ENCODE data around the gene CAP1.
A peak's percentile ranks its signal among the peaks of the same experiment; 100 is the strongest.

Gene CAP1

GRCh38 chr1:40014812-40015594, 25.5 kb upstream of the CAP1 start:
- no peak for TF ChIP-seq CTCF (IDR thresholded peaks at IDR 0.05; ENCODE audit: insufficient read depth, low read length, missing control alignments)
- CTCF ChIA-PET, result interaction anchor here (0.7 to 7.6 kb wide), 9 partner anchors 9 to 357 kb away, joined by 3 to 81 read pairs (median 4); partner anchors contain the start of gene MYCL
- POLR2A ChIA-PET, result interaction anchor here (0.7 to 1.3 kb wide), 2 partner anchors 18 to 27 kb away, joined by 3 to 4 read pairs; no protein-coding TSS in a partner anchor
- peak; percentile 70 for DNase-seq (ENCODE audit: low read depth, low spot score)
- H3K4me3 ChIP-seq (ENCODE audit: low read depth, low read length), result no peak overlapping the region

- POLR2A ChIA-PET, result no interaction called here
- TF ChIP-seq CTCF (IDR thresholded peaks at IDR 0.05; ENCODE audit: insufficient read depth, low read length, missing control alignments), result no peak
- CTCF ChIA-PET, result interaction anchor here (0.9 to 7.6 kb wide), 3 partner anchors 13 to 44 kb away, joined by 3 to 81 read pairs (median 4); no protein-coding TSS in a partner anchor
- DNase-seq (ENCODE audit: low read depth, low spot score), result no peak
- no peak overlapping the region for H3K4me3 ChIP-seq (ENCODE audit: low read depth, low read length)
Observed at GRCh38 chr1:40017951-40018575, 22.5 kb upstream of the CAP1 start.

- no peak for DNase-seq (ENCODE audit: low read depth, low spot score)
- CTCF ChIA-PET, result interaction anchor here (0.9 to 6.8 kb wide), 4 partner anchors 9 to 100 kb away, joined by 3 to 57 read pairs (median 3); no protein-coding TSS in a partner anchor
- no peak for TF ChIP-seq CTCF (IDR thresholded peaks at IDR 0.05; ENCODE audit: insufficient read depth, low read length, missing control alignments)
- no peak overlapping the region for H3K4me3 ChIP-seq (ENCODE audit: low read depth, low read length)
- POLR2A ChIA-PET, result no interaction called here
Observed at GRCh38 chr1:40020447-40021085, 20.0 kb upstream of the CAP1 start.

GRCh38 chr1:40023379-40023944, 17.1 kb upstream of the CAP1 start:
- no peak overlapping the region for H3K4me3 ChIP-seq (ENCODE audit: low read depth, low read length)
- ChIA-PET POLR2A (no interaction called here), CTCF (interaction anchor here (1.8 to 6.8 kb wide), 2 partner anchors 10 to 50 kb away, joined by 4 to 57 read pairs; no protein-coding TSS in a partner anchor)
- DNase-seq (ENCODE audit: low read depth, low spot score), result no peak
- TF ChIP-seq CTCF (IDR thresholded peaks at IDR 0.05; ENCODE audit: insufficient read depth, low read length, missing control alignments), result no peak

GRCh38 chr1:40024671-40025070, 15.9 kb upstream of the CAP1 start:
- no peak for TF ChIP-seq CTCF (IDR thresholded peaks at IDR 0.05; ENCODE audit: insufficient read depth, low read length, missing control alignments)
- POLR2A ChIA-PET, result no interaction called here
- H3K4me3 ChIP-seq (ENCODE audit: low read depth, low read length), result no peak overlapping the region
- CTCF ChIA-PET, result interaction anchor here (0.7 to 6.8 kb wide), 4 partner anchors 9 to 198 kb away, joined by 3 to 57 read pairs (median 3); no protein-coding TSS in a partner anchor
- DNase-seq (ENCODE audit: low read depth, low spot score), result no peak
